ENCODE measurements around the gene FOXC2.

Gene FOXC2

GRCh38 chr16:86533767-86534351 lies 32.8 kb upstream of the FOXC2 start:
- DNase-seq = no peak

GRCh38 chr16:86534779-86535615 lies 31.6 kb upstream of the FOXC2 start:
- no peak for DNase-seq

DNA sequence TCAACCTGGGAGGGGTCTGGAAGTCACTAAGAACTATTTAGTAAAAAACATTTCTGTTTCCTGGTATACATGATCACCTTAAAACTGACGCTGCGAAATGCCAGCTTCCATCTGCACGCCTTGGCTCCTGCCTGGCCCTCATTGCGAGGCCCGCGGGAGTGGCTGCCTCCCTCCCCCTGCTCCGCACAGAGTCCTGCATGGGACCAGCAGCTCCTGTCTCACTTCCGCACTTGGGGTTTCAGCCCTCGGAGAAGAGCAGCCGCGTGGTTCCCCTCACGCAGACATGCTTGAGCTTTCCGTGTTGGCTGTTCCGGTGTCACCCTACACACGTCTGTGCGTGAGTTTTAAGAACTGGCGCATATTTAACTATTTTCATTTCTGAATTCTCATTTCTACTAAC lies 30.0 kb upstream of the FOXC2 start:
- DNase-seq = no peak

GRCh38 chr16:86537486-86537885 lies 29.1 kb upstream of the FOXC2 start:
- no peak for DNase-seq

- DNase-seq = no peak
Measured at GRCh38 chr16:86538196-86538780, 28.3 kb upstream of the FOXC2 start.

DNA sequence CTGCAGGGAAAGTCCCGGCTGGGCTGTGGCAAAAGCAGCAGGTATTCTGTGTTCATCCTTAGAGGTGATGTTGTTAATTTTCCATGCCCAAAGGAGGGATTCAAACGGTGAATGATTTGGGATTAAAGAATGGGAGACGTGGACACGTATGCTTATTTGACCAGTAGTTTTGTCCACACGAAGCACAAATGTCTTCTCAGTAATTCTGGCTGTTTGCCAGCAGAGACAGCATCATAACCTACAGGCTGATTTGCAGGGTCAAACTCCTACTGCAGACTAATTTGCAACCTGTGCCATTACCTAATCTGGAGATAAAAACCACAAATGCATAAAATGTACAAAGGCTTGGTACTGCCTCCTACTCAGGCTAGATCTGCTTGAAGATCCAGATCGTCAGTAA lies 25.7 kb upstream of the FOXC2 start:
- DNase-seq = no peak

DNA sequence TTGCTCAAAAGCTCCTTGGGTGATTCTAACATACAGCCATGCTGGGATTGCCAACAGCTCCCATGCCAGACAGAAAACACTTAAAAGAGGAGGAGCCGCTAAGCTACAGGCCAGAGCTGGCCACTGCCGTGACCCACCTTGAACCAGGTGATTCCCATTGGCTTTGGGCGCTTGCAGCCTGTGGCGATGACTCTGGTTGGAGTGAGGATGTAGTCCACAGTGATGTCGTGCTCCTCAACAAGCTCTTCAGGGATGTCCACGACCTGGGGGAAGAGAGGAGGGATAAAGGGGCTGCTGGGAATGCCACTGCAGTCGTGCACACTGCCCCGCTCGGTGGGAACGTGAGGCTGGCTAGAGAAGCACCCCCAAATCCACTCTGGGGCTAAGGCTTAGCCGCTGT lies 25.1 kb upstream of the FOXC2 start:
- DNase-seq = no peak

DNA sequence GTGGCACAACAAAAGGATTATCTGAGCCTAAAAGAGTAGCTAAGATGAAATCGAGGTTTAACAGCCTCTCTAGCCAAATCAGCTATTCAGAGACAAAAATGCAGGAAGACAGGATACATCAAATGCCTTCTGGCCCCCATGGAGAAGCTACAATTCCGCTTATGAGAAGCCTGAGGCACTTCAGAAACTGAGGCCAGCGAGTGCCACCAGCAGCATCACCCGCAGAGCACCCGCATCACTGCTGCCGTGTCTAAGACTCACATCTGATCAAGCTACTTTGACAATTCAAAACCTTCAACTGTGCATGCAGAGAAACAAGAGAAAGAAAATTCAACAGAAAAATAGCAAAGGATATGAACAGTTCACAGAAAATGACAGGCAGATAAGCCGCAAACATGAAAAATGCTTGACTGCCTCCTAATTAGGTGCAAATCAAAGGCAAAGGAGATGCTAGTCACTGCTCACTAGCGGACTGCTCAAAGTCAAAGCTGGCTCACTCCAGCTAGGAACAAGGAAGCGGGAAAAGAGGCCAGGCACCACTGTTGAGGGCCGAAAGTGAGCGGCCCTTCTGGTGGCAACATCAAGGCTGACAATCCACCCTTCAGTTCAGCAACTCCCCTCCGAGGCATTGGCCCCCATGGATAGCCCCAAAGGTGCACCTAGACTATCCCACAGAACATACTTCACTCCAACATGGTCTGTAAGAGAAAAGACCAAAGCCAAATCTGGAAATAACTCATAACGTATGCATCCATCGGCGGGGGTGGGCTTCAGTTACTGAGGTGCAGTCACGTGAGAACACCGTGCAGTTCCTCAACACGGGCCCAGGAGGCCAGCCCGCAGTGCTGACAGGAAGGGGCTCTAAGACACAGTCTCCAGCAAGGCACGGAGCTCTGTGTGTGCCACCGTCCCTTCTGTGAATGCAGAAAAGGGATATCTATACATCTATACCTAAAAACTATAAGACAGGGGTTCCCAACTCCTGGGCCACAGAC lies 23.6 kb upstream of the FOXC2 start:
- DNase-seq = no peak

- DNase-seq = no peak
Measured at GRCh38 chr16:86545481-86545880, 21.1 kb upstream of the FOXC2 start.

DNA sequence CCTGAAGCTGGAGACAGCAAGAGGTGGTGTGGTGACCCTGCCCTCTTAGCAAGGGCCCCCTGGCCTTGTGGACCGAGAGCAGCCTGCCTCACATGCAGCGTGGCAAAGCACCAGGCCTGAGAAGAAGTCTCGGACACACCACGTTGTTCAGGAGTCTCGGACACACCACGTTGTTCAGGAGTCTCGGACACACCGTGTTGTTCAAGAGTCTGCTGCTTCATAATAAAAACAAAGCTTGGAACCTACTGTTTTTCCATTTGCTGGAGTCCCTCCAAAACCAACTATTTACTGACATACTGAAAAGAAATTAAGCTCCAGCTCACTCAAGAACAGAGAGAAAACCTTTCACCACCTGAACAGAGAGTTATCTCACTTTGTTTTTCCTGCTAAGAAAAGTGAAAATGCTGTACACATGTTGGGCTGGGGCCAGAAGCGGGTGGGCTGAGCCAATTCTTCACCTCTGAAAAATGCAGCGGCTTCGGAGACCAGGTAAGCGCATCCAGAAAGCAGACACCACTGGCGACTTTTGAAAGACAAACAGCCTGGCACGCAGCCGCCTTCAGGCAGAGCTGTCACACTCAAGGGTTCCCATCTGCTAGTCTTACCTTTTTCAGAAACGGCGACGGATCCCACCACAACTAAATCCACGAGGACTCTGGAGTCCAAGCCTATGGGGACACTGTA lies 20.5 kb upstream of the FOXC2 start:
- DNase-seq = no peak

GRCh38 chr16:86546638-86547013 lies 20.0 kb upstream of the FOXC2 start:
- no peak for DNase-seq

GRCh38 chr16:86547286-86547685 lies 19.3 kb upstream of the FOXC2 start:
- no peak for DNase-seq

- no peak for DNase-seq
Measured at GRCh38 chr16:86549076-86549892, 17.3 kb upstream of the FOXC2 start.

GRCh38 chr16:86549893-86550190 lies 16.8 kb upstream of the FOXC2 start:
- DNase-seq = no peak

- no peak for DNase-seq
Measured at GRCh38 chr16:86550281-86550680, 16.3 kb upstream of the FOXC2 start.

GRCh38 chr16:86553356-86553755 lies 13.3 kb upstream of the FOXC2 start:
- DNase-seq = no peak

DNA sequence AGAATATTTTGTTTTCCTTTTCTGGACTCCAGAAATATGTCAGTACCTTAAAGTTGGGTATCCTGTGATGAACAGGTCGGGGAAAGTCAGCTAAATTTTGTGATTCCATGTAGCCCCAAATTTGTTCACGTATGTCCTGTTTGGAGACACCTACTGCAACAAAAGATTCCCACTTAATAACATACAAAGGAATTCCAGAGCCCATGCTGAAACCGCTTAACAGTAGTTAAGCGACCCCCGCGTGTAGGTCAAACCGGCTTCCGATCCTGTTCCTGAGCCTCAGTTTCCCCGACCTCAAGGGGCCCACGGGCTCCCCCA lies 12.1 kb upstream of the FOXC2 start:
- no peak for DNase-seq

GRCh38 chr16:86554917-86555703 lies 11.5 kb upstream of the FOXC2 start, which contains the start of gene MTHFSD:
TSS of gene MTHFSD (minus strand) at chr16:86555235. CDS start at chr16:86555184, 51 bp downstream.
- DNase-seq = peak; percentile 87 to 94 (median 92)

- no peak for DNase-seq
Measured at GRCh38 chr16:86555704-86556075, 10.9 kb upstream of the FOXC2 start.

DNA sequence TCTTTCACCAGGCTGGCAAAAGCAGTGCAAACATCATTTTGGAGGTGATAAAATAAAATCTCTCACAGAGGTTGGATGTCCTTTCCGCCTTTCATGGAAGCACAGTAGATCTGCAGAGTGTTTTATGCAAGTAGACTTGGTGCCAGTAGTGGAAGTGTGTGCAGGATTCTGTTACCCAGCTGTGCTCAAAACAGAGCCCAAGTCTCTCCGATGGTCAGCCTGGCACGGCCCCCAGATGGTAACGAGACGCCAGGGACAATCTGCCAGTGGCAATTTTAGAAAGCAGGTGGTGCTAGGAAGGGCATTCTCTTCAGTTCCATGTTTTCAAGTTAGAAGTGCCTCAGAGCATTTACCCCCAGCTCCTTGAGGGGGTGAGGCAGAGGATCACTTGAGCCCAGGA lies 10.1 kb upstream of the FOXC2 start:
- no peak for DNase-seq

GRCh38 chr16:86557587-86557986 lies 9.0 kb upstream of the FOXC2 start:
- DNase-seq = no peak

Data from T-helper 1 cell (primary cell).